Osteoblast (primary cell): ENCODE data around the gene TRRAP. TPM values are rescaled to one million over a fixed set of nuclear protein-coding genes. Genes with fewer than 3 reads are reported as not detected.

ENCODE experiments used
- DNase-seq: peaks from one replicate; pipeline ENCODE4 v3.0.0; 2011; ENCODE audit warnings: low spot score, mixed read lengths; ENCODE audit not compliant: insufficient read length; ENCODE audit errors: missing footprints
- H2AFZ ChIP-seq: 2 replicates; pipeline ENCODE4 v1.6.0; 2011; ENCODE audit warnings: mild to moderate bottlenecking, low read length
- H3K27ac ChIP-seq: 2 replicates; pipeline ENCODE4 v1.5.1; 2011; ENCODE audit warnings: mild to moderate bottlenecking, low read depth, low read length, moderate library complexity
- H3K27me3 ChIP-seq: 2 replicates; pipeline ENCODE4 v1.6.0; 2012; ENCODE audit warnings: mild to moderate bottlenecking, control low read depth, inconsistent platforms, low read length, moderate library complexity; ENCODE audit not compliant: insufficient read depth
- H3K36me3 ChIP-seq: 2 replicates; pipeline ENCODE4 v1.5.1; 2011; ENCODE audit warnings: mild to moderate bottlenecking, low read length, control low read depth, moderate library complexity; ENCODE audit not compliant: insufficient read depth
- H3K4me1 ChIP-seq: 2 replicates; pipeline ENCODE4 v1.5.1; 2011; ENCODE audit warnings: mild to moderate bottlenecking, low read length, control low read depth, moderate library complexity; ENCODE audit not compliant: insufficient read depth
- H3K4me2 ChIP-seq: 2 replicates; pipeline ENCODE4 v1.6.0; 2011; ENCODE audit warnings: mild to moderate bottlenecking, low read length; ENCODE audit not compliant: insufficient read depth
- H3K4me3 ChIP-seq: fragments of 200-600 bp; sonication (generic); 3 replicates; pipeline ENCODE4 v1.5.1; 2012; ENCODE audit warnings: mild to moderate bottlenecking, low read length, inconsistent platforms; ENCODE audit not compliant: insufficient read depth
- H3K79me2 ChIP-seq: 2 replicates; pipeline ENCODE4 v1.6.0; 2012; ENCODE audit warnings: mild to moderate bottlenecking, low read length, control low read depth, inconsistent platforms; ENCODE audit not compliant: insufficient read depth
- H3K9me3 ChIP-seq: 2 replicates; pipeline ENCODE4 v1.5.1; 2011; ENCODE audit warnings: low read depth, low read length, control low read depth
- H4K20me1 ChIP-seq: 2 replicates; pipeline ENCODE4 v1.6.0; 2012; ENCODE audit warnings: mild to moderate bottlenecking, low read length, control low read depth; ENCODE audit not compliant: insufficient read depth
- total RNA-seq: library from RNA; depleted of rRNA; stranded (reverse); fragments of >200 nt; gene quantifications from 2 replicates; pipeline ENCODE4 v1.2.3, GENCODE V29; 2012
- TF ChIP-seq, protein P1 (sequence below): IDR thresholded peaks from 2 replicates; pipeline ENCODE4 v1.5.1; 2011; ENCODE audit warnings: mild to moderate bottlenecking, low read depth, low read length, moderate library complexity; ENCODE audit errors: extremely low read depth

Gene TRRAP
- total RNA-seq, 1 donor, result 17.7 TPM

DNA sequence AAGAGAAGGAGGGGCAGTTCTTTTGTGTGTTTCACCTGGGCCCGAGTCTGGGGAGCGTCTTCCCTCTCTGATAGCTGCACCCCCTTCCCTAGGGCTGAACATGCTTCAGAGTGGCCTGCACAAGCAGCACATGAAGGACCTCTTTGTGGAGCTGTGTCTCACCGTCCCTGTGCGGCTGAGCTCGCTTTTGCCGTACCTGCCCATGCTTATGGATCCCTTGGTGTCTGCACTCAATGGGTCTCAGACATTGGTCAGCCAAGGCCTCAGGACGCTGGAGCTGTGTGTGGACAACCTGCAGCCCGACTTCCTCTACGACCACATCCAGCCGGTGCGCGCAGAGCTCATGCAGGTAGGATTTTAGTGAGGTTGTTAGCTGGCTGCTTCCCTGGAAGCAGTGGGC is 39.0 kb downstream of the TRRAP start:
- no peaks in the 10 kb centered on the region for H3K27me3 ChIP-seq
- H3K36me3 ChIP-seq, result peaks cover 80% of the 10 kb centered on the region
- H3K4me1 ChIP-seq, result peaks cover 5% of the 10 kb centered on the region
- H3K27ac ChIP-seq, result no peak overlapping the region
- H3K4me3 ChIP-seq, result no peak overlapping the region
- no peak for DNase-seq
- no peak overlapping the region for H2AFZ ChIP-seq
- TF ChIP-seq, protein P1, sequence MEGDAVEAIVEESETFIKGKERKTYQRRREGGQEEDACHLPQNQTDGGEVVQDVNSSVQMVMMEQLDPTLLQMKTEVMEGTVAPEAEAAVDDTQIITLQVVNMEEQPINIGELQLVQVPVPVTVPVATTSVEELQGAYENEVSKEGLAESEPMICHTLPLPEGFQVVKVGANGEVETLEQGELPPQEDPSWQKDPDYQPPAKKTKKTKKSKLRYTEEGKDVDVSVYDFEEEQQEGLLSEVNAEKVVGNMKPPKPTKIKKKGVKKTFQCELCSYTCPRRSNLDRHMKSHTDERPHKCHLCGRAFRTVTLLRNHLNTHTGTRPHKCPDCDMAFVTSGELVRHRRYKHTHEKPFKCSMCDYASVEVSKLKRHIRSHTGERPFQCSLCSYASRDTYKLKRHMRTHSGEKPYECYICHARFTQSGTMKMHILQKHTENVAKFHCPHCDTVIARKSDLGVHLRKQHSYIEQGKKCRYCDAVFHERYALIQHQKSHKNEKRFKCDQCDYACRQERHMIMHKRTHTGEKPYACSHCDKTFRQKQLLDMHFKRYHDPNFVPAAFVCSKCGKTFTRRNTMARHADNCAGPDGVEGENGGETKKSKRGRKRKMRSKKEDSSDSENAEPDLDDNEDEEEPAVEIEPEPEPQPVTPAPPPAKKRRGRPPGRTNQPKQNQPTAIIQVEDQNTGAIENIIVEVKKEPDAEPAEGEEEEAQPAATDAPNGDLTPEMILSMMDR, result no peak
- no peaks in the 10 kb centered on the region for H3K9me3 ChIP-seq
- H4K20me1 ChIP-seq, result peaks cover 9% of the 10 kb centered on the region
- H3K79me2 ChIP-seq, result no peaks in the 10 kb centered on the region
- H3K4me2 ChIP-seq, result no peak overlapping the region

DNA sequence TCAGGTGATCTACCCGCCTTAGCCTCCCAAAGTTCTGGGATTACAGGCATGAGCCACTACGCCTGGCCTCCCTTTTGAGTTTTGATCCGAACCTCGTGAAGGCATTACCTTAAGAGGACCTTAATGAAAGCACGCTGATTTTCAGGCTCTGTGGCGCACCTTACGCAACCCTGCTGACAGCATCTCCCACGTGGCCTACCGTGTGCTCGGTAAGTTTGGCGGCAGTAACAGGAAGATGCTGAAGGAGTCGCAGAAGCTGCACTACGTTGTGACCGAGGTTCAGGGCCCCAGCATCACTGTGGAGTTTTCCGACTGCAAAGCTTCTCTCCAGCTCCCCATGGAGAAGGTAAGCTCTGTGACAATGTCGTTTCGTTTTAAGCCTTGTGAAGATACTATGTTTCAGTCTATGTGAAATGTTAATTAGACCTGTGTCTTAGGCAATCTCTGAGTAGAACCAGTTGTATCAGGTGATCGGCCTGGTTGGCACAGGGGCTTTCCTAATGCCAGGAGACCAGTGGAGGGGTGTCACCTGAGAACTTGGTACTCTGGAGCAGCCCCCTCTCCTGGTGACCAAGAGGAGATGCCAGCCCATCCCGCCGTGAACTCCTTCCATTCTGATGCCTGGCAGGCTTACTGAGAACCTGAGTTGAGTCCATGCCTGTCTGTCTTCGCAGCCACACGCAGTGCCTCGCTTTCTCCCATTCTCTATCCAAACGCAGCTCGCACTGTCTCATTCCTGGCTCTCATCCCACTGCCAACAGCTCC is 43.5 kb downstream of the TRRAP start:
- Histone ChIP-seq H2AFZ (no peak overlapping the region), H4K20me1 (peaks cover 8% of the 10 kb centered on the region), H3K4me3 (no peak overlapping the region), H3K4me2 (no peak overlapping the region), H3K79me2 (peaks cover 2% of the 10 kb centered on the region), H3K27me3 (no peaks in the 10 kb centered on the region), H3K27ac (peak overlapping the region; percentile 37), H3K4me1 (peaks cover 9% of the 10 kb centered on the region), H3K36me3 (peaks cover 73% of the 10 kb centered on the region), H3K9me3 (no peaks in the 10 kb centered on the region)
- DNase-seq, result no peak
- TF ChIP-seq, protein P1, result no peak

DNA sequence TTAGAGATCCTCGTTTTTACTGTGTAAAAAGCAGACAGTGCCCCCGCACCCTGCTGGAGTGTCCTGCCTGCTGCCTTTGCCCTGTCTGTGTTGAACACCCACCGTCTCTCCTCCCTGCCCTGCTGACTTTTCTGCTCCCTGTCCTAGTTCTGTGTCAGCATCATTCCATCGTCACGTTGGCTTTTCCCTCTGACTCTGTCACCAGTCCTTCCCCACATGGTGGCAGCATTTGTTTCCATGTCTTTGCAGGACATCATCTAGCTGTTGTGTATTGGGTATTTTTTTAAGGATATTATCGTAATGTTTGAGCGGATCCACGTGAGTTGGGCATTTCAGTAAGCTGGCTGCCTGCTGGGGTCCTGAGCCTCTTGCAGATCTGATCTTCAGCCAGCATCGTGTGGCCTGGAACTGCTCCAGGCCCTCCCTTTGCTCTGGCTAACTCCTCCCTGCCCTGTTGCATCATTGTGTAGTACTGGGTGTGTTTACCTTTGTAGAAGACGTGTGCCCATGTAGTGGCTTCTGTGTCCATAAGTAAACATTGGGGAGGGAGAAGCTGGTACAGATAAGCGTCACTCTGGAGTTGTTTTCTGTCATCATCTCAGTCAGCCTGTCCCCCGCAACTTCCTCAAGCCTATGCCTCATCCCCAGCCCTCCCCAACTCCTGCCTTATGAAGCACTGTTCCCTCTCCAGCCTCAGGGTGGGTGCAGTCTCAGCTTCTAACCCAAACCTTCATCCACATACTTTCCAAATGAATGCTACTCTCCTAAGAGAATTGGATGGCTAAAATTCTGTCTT is 44.3 kb downstream of the TRRAP start:
- Histone ChIP-seq H3K79me2 (peaks cover 2% of the 10 kb centered on the region), H3K4me2 (no peak overlapping the region), H3K9me3 (no peaks in the 10 kb centered on the region), H3K27ac (peak overlapping the region; percentile 37), H3K36me3 (peaks cover 71% of the 10 kb centered on the region), H2AFZ (no peak overlapping the region), H3K4me1 (peaks cover 9% of the 10 kb centered on the region), H3K27me3 (no peaks in the 10 kb centered on the region), H3K4me3 (no peak overlapping the region), H4K20me1 (peaks cover 8% of the 10 kb centered on the region)
- peak; percentile 80 for DNase-seq
- TF ChIP-seq, protein P1, result no peak

DNA sequence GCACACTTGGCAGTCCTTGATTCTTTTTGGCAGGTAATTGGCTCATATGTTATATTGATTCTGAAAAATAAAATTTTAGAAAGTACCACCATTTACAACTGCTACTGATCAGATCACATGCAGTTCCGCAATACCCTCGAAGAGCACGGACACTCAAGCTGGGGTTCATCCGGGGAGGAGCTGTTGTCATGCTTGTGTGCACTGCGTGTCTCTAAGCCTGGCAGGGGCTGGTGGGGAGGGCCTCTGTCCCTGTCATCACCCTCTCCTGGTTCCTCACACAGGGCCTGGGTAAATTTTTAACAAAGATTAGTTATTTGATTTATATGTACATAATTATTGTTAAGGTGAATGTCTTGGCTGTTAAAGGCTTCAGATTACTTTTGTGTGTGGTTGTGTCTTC is 45.2 kb downstream of the TRRAP start:
- Histone ChIP-seq H4K20me1 (peaks cover 8% of the 10 kb centered on the region), H3K27me3 (no peaks in the 10 kb centered on the region), H3K27ac (no peak overlapping the region), H3K4me3 (no peak overlapping the region), H3K4me2 (no peak overlapping the region), H3K4me1 (peaks cover 9% of the 10 kb centered on the region), H3K9me3 (no peaks in the 10 kb centered on the region), H3K36me3 (peaks cover 71% of the 10 kb centered on the region), H2AFZ (no peak overlapping the region), H3K79me2 (peaks cover 2% of the 10 kb centered on the region)
- no peak for DNase-seq
- TF ChIP-seq, protein P1, result no peak
